Measurements from ENCODE around the gene PCBD2. TPM values are rescaled to one million over a fixed set of nuclear protein-coding genes. Genes with fewer than 3 reads are reported as not detected.
"Not testable (repeated sequence)": the region's sequence is repeated elsewhere in the genome, so short reads cannot be mapped to it uniquely, and the experiment has no call there.

The PCBD2 gene
- total RNA-seq, 1 donor from 2014 or later = 10.5 TPM

DNA sequence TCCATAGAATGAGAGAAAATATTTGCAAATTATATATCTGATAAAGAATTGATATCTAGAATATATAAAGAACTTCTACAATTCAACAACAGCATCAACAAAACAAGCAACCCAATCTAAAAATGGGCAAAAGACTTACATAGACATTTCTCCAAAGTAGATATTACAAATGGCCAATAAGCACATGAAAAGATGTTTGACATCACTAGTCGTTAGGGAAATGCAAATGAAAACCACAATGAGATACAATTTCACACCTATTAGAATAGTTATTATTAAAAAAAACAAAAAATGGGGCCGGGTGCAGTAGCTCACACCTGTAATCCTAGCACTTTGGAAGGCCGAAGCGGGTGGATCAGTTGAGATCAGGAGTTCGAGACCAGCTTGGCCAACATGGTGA, 87.2 kb downstream of the PCBD2 start:
- Mint-ChIP-seq H3K36me3 (no peaks in the 10 kb centered on the region), H3K4me1 (ENCODE audit: unreplicated experiment) (no peaks in the 10 kb centered on the region), H3K9me3 (no peaks in the 10 kb centered on the region), H3K27me3 (peaks cover 10% of the 10 kb centered on the region), H3K4me3 (no peak overlapping the region), H3K27ac (no peak overlapping the region)
- no peak for DNase-seq (ENCODE audit: extremely low spot score, unreplicated experiment)
- TF ChIP-seq, protein P1, sequence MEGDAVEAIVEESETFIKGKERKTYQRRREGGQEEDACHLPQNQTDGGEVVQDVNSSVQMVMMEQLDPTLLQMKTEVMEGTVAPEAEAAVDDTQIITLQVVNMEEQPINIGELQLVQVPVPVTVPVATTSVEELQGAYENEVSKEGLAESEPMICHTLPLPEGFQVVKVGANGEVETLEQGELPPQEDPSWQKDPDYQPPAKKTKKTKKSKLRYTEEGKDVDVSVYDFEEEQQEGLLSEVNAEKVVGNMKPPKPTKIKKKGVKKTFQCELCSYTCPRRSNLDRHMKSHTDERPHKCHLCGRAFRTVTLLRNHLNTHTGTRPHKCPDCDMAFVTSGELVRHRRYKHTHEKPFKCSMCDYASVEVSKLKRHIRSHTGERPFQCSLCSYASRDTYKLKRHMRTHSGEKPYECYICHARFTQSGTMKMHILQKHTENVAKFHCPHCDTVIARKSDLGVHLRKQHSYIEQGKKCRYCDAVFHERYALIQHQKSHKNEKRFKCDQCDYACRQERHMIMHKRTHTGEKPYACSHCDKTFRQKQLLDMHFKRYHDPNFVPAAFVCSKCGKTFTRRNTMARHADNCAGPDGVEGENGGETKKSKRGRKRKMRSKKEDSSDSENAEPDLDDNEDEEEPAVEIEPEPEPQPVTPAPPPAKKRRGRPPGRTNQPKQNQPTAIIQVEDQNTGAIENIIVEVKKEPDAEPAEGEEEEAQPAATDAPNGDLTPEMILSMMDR (conservative IDR thresholded peaks at IDR 0.05) = no peak

DNA sequence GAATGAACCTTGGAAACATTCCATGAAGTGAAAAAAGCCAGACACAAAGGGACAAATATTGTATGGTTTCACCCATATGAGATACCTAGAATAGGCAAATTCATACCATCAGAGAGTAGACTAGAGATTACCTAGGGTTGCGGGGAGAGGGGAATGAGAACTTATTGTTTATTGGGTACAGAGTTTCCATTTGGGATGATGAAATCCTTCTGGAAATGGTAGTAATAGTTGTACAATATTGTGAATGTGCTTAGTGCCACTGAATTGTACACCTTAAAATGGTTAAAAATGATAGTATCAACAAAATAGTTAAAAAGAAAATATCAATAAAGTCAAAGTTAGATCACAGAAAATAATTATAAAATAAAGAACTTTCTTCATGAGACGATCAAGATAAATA, 88.2 kb downstream of the PCBD2 start:
- Mint-ChIP-seq H3K27me3 (peaks cover 12% of the 10 kb centered on the region), H3K4me1 (ENCODE audit: unreplicated experiment) (no peaks in the 10 kb centered on the region), H3K9me3 (no peaks in the 10 kb centered on the region), H3K27ac (no peak overlapping the region), H3K4me3 (no peak overlapping the region), H3K36me3 (no peaks in the 10 kb centered on the region)
- DNase-seq (ENCODE audit: extremely low spot score, unreplicated experiment) = no peak
- TF ChIP-seq, protein P1 (conservative IDR thresholded peaks at IDR 0.05) = no peak

DNA sequence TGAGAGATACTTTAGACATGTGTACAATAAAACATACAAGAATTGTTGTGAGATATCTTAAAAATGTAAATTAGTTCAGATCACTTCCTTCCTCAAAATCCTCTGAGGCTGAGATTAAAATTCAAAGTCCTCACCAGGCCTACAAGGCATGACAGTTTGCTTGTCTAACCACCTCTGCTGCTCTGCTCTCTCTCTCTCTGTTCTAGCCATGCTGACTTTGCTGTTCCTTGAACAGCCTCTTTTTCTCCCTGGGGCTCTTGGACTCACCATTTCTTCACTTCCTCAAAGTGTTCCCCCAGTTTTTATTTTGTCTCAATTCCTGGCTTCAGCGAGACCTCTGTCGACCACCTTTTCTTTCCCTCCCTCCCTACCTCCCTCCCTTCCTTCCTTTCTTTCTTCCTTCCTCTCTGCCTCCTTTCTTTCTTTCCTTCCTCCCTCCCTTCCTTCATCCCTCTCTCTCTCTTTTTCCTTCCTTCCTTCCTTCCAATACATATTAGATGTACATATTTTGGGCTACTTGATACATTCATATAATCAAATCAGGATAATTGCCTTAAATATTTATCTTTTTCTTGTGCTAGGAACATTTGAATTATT, 89.7 kb downstream of the PCBD2 start:
- H3K4me1 Mint-ChIP-seq (ENCODE audit: unreplicated experiment) = no peaks in the 10 kb centered on the region
- TF ChIP-seq, protein P1 (conservative IDR thresholded peaks at IDR 0.05) = no peak
- no peak for DNase-seq (ENCODE audit: extremely low spot score, unreplicated experiment)
- no peaks in the 10 kb centered on the region for H3K9me3 Mint-ChIP-seq
- H3K4me3 Mint-ChIP-seq = no peak overlapping the region
- peaks cover 17% of the 10 kb centered on the region for H3K27me3 Mint-ChIP-seq
- H3K27ac Mint-ChIP-seq = no peak overlapping the region
- H3K36me3 Mint-ChIP-seq = no peaks in the 10 kb centered on the region

DNA sequence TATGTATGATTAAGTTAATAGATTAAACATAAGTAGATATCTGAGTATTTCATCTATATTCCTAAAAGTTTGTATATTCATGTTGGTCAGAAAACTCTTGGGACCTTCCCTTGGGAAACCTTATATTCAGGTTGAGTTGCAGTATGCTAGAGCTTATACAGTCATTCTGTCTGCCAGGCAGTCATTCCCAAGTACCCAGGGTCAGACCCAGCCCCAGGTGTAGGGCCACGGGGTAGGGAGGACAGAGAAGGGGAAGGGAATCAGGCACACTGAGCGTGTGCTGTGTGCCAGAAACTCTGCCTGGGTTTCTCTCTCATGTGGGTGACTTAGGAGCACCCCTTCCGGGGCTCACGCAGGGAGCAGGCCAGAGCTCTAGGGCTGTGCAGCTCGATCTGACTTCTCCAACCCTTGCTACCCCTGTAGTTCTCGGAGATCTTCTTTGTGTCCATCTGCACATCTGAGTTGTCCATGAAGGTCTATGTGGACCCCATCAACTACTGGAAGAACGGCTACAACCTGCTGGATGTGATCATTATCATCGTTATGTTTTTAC, 91.0 kb downstream of the PCBD2 start:
- Mint-ChIP-seq H3K4me1 (ENCODE audit: unreplicated experiment) (no peaks in the 10 kb centered on the region), H3K36me3 (no peaks in the 10 kb centered on the region), H3K9me3 (no peaks in the 10 kb centered on the region), H3K4me3 (no peak overlapping the region), H3K27ac (no peak overlapping the region), H3K27me3 (peaks cover 25% of the 10 kb centered on the region)
- TF ChIP-seq, protein P1 (conservative IDR thresholded peaks at IDR 0.05) = no peak
- no peak for DNase-seq (ENCODE audit: extremely low spot score, unreplicated experiment)

DNA sequence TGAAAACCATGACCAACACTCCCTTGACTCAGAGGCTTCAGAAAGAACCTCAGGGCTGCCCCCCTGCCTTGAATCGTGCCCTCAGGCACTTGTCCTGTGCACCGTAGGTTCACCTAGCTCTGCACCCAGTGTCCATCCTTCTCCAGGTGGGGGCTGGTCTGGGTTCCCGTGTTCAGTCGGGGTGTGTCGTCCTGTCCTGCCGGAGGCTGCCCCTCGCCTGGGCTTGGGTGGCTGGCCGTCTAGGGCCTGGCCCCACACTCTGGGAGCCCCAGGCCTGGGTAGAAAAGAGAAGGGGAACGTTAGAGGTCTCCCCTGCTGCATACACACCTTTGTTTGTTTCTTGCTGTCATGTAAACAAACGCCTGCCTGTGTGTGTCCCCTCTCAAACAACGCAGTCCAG, 92.1 kb downstream of the PCBD2 start:
- Mint-ChIP-seq H3K4me3 (no peak overlapping the region), H3K9me3 (no peaks in the 10 kb centered on the region), H3K36me3 (no peaks in the 10 kb centered on the region), H3K27ac (no peak overlapping the region), H3K27me3 (peaks cover 30% of the 10 kb centered on the region), H3K4me1 (ENCODE audit: unreplicated experiment) (no peaks in the 10 kb centered on the region)
- no peak for DNase-seq (ENCODE audit: extremely low spot score, unreplicated experiment)
- TF ChIP-seq, protein P1 (conservative IDR thresholded peaks at IDR 0.05) = no peak

DNA sequence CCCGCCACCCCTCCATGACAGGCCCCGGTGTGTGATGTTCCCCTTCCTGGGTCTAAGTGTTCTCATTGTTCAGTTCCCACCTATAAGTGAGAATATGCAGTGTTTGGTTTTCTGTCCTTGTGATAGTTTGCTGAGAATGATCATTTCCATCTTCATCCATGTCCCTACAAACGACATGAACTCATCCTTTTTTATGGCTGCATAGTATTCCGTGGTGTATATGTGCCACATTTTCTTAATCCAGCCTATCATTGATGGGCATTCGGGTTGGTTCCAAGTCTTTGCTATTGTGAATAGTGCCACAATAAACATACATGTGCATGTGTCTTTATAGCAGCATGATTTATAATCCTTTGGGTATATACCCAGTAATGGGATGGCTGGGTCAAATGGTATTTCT, 93.1 kb downstream of the PCBD2 start:
- not testable (repeated sequence) for H3K9me3 Mint-ChIP-seq; H3K27ac Mint-ChIP-seq; DNase-seq (ENCODE audit: extremely low spot score, unreplicated experiment); H3K4me3 Mint-ChIP-seq; H3K36me3 Mint-ChIP-seq; H3K4me1 Mint-ChIP-seq (ENCODE audit: unreplicated experiment)
- peaks cover 35% of the 10 kb centered on the region for H3K27me3 Mint-ChIP-seq
